Astrocyte (in vitro differentiated cells and primary cell): ENCODE results near the gene MEGF11.

Source experiments
- EZH2 ChIP-seq: IDR thresholded peaks from 2 replicates; pipeline ENCODE4 v1.6.1; 2012; ENCODE audit warnings: mild to moderate bottlenecking, low read length, inconsistent platforms; ENCODE audit not compliant: insufficient read depth
- TF ChIP-seq, protein P1 (sequence below): IDR thresholded peaks from 2 replicates; pipeline ENCODE4 v1.5.1; 2011; ENCODE audit warnings: low read depth, mild to moderate bottlenecking, inconsistent platforms, low read length, moderate library complexity; ENCODE audit not compliant: insufficient read depth

- no peak for TF ChIP-seq EZH2
- TF ChIP-seq, protein P1, sequence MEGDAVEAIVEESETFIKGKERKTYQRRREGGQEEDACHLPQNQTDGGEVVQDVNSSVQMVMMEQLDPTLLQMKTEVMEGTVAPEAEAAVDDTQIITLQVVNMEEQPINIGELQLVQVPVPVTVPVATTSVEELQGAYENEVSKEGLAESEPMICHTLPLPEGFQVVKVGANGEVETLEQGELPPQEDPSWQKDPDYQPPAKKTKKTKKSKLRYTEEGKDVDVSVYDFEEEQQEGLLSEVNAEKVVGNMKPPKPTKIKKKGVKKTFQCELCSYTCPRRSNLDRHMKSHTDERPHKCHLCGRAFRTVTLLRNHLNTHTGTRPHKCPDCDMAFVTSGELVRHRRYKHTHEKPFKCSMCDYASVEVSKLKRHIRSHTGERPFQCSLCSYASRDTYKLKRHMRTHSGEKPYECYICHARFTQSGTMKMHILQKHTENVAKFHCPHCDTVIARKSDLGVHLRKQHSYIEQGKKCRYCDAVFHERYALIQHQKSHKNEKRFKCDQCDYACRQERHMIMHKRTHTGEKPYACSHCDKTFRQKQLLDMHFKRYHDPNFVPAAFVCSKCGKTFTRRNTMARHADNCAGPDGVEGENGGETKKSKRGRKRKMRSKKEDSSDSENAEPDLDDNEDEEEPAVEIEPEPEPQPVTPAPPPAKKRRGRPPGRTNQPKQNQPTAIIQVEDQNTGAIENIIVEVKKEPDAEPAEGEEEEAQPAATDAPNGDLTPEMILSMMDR: no peak
These were observed 97.1 kb downstream of the MEGF11 start for GRCh38 chr15:66156310-66156975.
